Measurements from ENCODE around the gene NSUN6.

Gene NSUN6

GRCh38 chr10:18563003-18563726 is 88.2 kb downstream of the NSUN6 start:
- DNase-seq (ENCODE audit: low read depth), result no peak

- no peak for DNase-seq (ENCODE audit: low read depth)
Observed at GRCh38 chr10:18561861-18562551, 89.4 kb downstream of the NSUN6 start.

GRCh38 chr10:18557960-18558359 is 93.4 kb downstream of the NSUN6 start:
- no peak for DNase-seq (ENCODE audit: low read depth)

GRCh38 chr10:18556522-18557147 is 94.8 kb downstream of the NSUN6 start:
- no peak for DNase-seq (ENCODE audit: low read depth)

GRCh38 chr10:18554479-18554878 is 96.9 kb downstream of the NSUN6 start:
- DNase-seq (ENCODE audit: low read depth), result no peak

- no peak for DNase-seq (ENCODE audit: low read depth)
Observed at GRCh38 chr10:18551473-18551872, 99.9 kb downstream of the NSUN6 start.

- no peak for DNase-seq (ENCODE audit: low read depth)
Observed at GRCh38 chr10:18549105-18549504, 102.3 kb downstream of the NSUN6 start.

- DNase-seq (ENCODE audit: low read depth), result no peak
Observed at GRCh38 chr10:18545621-18546305, 105.6 kb downstream of the NSUN6 start.

- DNase-seq (ENCODE audit: low read depth), result no peak
Observed at GRCh38 chr10:18542832-18543231, 108.6 kb downstream of the NSUN6 start.

- no peak for DNase-seq (ENCODE audit: low read depth)
Observed at GRCh38 chr10:18540195-18540594, 111.2 kb downstream of the NSUN6 start.

- no peak for DNase-seq (ENCODE audit: low read depth)
Observed at GRCh38 chr10:18539335-18539734, 112.1 kb downstream of the NSUN6 start.

- no peak for DNase-seq (ENCODE audit: low read depth)
Observed at GRCh38 chr10:18533896-18534295, 117.5 kb downstream of the NSUN6 start.

GRCh38 chr10:18532881-18533535 is 118.4 kb downstream of the NSUN6 start:
- DNase-seq (ENCODE audit: low read depth), result no peak

GRCh38 chr10:18528292-18528691 is 123.1 kb downstream of the NSUN6 start:
- DNase-seq (ENCODE audit: low read depth), result no peak

- no peak for DNase-seq (ENCODE audit: low read depth)
Observed at GRCh38 chr10:18527687-18528086, 123.7 kb downstream of the NSUN6 start.

GRCh38 chr10:18523858-18524257 is 127.5 kb downstream of the NSUN6 start:
- DNase-seq (ENCODE audit: low read depth), result no peak

GRCh38 chr10:18523025-18523424 is 128.4 kb downstream of the NSUN6 start:
- no peak for DNase-seq (ENCODE audit: low read depth)

GRCh38 chr10:18516851-18517250 is 134.5 kb downstream of the NSUN6 start:
- no peak for DNase-seq (ENCODE audit: low read depth)

GRCh38 chr10:18514537-18514936 is 136.8 kb downstream of the NSUN6 start:
- no peak for DNase-seq (ENCODE audit: low read depth)

- no peak for DNase-seq (ENCODE audit: low read depth)
Observed at GRCh38 chr10:18508587-18508986, 142.8 kb downstream of the NSUN6 start.

- no peak for DNase-seq (ENCODE audit: low read depth)
Observed at GRCh38 chr10:18505456-18506118, 145.8 kb downstream of the NSUN6 start.

GRCh38 chr10:18504161-18504560 is 147.2 kb downstream of the NSUN6 start:
- DNase-seq (ENCODE audit: low read depth), result no peak

Data from GM04503 (cell line).